Measurements from ENCODE around the gene PDE11A. TPM values are rescaled to one million over a fixed set of nuclear protein-coding genes. Genes with fewer than 3 reads are reported as not detected.

Gene PDE11A
- total and polyA plus RNA-seq, 4 donors: 0.11 to 1.3 (median 0.25) TPM; not detected in 1

DNA sequence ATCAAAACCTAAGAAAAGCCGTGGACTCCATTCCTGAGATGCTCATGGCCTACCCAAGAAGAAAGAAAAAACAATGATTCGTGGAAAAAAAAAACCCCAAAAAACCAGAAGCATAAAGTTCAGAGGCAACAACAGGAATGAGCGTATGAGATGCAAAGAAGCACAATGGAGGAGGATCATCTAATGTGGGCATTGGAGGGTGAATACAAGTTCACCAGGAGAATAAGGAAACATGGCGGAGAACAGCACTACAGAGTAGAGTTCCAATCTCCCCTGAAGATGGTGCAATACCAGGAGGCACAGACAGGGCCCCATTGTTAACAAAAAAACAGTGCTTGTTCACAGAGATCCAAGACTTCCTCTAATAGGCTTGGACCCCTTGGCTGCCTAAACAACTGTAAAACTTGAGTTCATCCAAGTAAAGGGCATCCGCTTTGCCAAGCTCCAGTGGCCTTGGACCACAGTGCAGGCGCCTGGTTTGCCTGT, 337.2 kb downstream of the PDE11A start:
- peaks cover 0 to 6% (median 0%) of the 10 kb centered on the region in 5 donors for H3K4me1 ChIP-seq (ENCODE audit: control insufficient read depth in 5 of 5, insufficient read depth in 5 of 5, low read length in 5 of 5)
- TF ChIP-seq, protein P1, sequence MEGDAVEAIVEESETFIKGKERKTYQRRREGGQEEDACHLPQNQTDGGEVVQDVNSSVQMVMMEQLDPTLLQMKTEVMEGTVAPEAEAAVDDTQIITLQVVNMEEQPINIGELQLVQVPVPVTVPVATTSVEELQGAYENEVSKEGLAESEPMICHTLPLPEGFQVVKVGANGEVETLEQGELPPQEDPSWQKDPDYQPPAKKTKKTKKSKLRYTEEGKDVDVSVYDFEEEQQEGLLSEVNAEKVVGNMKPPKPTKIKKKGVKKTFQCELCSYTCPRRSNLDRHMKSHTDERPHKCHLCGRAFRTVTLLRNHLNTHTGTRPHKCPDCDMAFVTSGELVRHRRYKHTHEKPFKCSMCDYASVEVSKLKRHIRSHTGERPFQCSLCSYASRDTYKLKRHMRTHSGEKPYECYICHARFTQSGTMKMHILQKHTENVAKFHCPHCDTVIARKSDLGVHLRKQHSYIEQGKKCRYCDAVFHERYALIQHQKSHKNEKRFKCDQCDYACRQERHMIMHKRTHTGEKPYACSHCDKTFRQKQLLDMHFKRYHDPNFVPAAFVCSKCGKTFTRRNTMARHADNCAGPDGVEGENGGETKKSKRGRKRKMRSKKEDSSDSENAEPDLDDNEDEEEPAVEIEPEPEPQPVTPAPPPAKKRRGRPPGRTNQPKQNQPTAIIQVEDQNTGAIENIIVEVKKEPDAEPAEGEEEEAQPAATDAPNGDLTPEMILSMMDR (IDR thresholded peaks at IDR 0.05; ENCODE audit: control extremely low read depth, extremely low read depth): no peak
- no peak for ATAC-seq (ENCODE audit: insufficient read depth, low FRiP score)
- H3K27ac ChIP-seq (ENCODE audit: low read depth in 1 of 2, low read length in 1 of 2): no peak overlapping the region
- H3K9ac ChIP-seq (ENCODE audit: insufficient read depth in 1 of 2, low read length in 2 of 2): no peak overlapping the region
- H3K4me3 ChIP-seq: no peak overlapping the region
- DNase-seq: no peak
- H3K36me3 ChIP-seq (ENCODE audit: control insufficient read depth in 4 of 4, insufficient read depth in 4 of 4, low read length in 4 of 4): no peaks in the 10 kb centered on the region
- WGBS, 2 donors: 92 to 95% methylated on average over 6 of the region's 6 CpGs
- no peaks in the 10 kb centered on the region for H3K27me3 ChIP-seq (ENCODE audit: control insufficient read depth in 3 of 3, insufficient read depth in 3 of 3, low read length in 2 of 3)
- H3K9me3 ChIP-seq (ENCODE audit: control insufficient read depth in 4 of 4, insufficient read depth in 3 of 4, low read length in 3 of 4): no peaks in the 10 kb centered on the region

DNA sequence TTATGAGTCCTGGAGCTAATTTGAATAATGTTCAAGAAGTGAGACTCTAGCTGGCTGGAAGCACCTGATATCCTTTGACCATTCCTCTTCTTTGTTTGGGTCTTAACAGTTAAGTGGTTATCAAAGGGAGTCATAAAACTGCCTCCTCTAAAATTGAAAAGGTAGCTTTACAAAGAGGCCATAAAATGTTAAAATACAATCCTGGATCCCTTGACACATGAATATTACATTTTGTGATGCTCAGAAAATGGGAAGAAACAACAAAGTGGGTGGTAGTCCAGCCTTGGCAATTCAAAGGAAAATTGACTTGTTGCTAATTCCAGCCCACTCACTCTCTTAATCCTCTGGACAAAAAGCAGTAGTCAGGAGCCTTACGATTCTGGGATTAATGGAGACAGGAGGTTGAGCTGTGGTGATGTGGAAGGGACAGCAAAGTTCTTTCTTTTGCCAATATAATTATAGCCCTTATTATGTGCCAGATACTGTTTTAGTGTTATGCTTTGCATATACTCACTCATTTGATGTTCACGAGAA, 339.2 kb downstream of the PDE11A start:
- H3K9me3 ChIP-seq (ENCODE audit: control insufficient read depth in 4 of 4, insufficient read depth in 3 of 4, low read length in 3 of 4): no peaks in the 10 kb centered on the region
- no peak overlapping the region for H3K4me3 ChIP-seq
- peaks cover 0 to 5% (median 0%) of the 10 kb centered on the region in 5 donors for H3K4me1 ChIP-seq (ENCODE audit: control insufficient read depth in 5 of 5, insufficient read depth in 5 of 5, low read length in 5 of 5)
- H3K36me3 ChIP-seq (ENCODE audit: control insufficient read depth in 4 of 4, insufficient read depth in 4 of 4, low read length in 4 of 4): no peaks in the 10 kb centered on the region
- H3K9ac ChIP-seq (ENCODE audit: insufficient read depth in 1 of 2, low read length in 2 of 2): no peak overlapping the region
- H3K27ac ChIP-seq (ENCODE audit: low read depth in 1 of 2, low read length in 1 of 2): no peak overlapping the region
- TF ChIP-seq, protein P1 (IDR thresholded peaks at IDR 0.05; ENCODE audit: control extremely low read depth, extremely low read depth): no peak
- ATAC-seq (ENCODE audit: insufficient read depth, low FRiP score) (no peak), DNase-seq (no peak)
- 90 to 92% methylated on average over 2 of the region's 2 CpGs for WGBS, 2 donors
- no peaks in the 10 kb centered on the region for H3K27me3 ChIP-seq (ENCODE audit: control insufficient read depth in 3 of 3, insufficient read depth in 3 of 3, low read length in 2 of 3)

DNA sequence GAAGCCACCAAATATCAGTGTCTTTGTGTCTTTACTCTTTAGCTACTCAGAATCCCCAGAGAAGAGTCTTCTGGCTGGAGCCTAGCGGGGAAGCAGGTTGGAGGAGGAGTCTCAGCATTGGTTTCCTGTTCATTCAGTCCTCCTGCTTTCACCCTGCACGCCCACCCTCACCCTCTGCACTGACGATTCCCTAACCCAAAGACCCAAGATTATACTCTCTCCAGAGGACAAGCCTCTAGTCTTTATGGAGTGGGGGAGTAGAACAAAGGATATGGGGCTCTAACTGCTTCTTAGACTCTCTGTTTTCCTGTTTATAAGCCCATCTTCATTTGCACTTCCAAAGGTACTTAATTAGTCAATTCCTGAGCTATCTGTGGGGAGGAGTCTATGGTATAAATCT, 341.2 kb downstream of the PDE11A start:
- 42 to 59% methylated on average over 3 of the region's 3 CpGs for WGBS, 2 donors

More for the DNA sequence above, 341.2 kb downstream of the PDE11A start:
- Histone ChIP-seq H3K9me3 (ENCODE audit: control insufficient read depth in 4 of 4, insufficient read depth in 3 of 4, low read length in 3 of 4) (no peaks in the 10 kb centered on the region), H3K4me3 (no peak overlapping the region), H3K36me3 (ENCODE audit: control insufficient read depth in 4 of 4, insufficient read depth in 4 of 4, low read length in 4 of 4) (no peaks in the 10 kb centered on the region), H3K9ac (ENCODE audit: insufficient read depth in 1 of 2, low read length in 2 of 2) (no peak overlapping the region), H3K27me3 (ENCODE audit: control insufficient read depth in 3 of 3, insufficient read depth in 3 of 3, low read length in 2 of 3) (no peaks in the 10 kb centered on the region), H3K27ac (ENCODE audit: low read depth in 1 of 2, low read length in 1 of 2) (no peak overlapping the region), H3K4me1 (ENCODE audit: control insufficient read depth in 5 of 5, insufficient read depth in 5 of 5, low read length in 5 of 5) (peaks cover 0 to 23% (median 0%) of the 10 kb centered on the region in 5 donors)
- TF ChIP-seq, protein P1 (IDR thresholded peaks at IDR 0.05; ENCODE audit: control extremely low read depth, extremely low read depth): no peak
- no peak for ATAC-seq (ENCODE audit: insufficient read depth, low FRiP score)
- no peak for DNase-seq

Measured in lung (tissue), 12 donors.